Kasumi-1 (cell line): ENCODE data around the gene LTBP1.

ENCODE experiments used
- DNase-seq, 2 experiments: peaks; one replicate each; lab custom pipeline; 2025; lab: John Stamatoyannopoulos, UW

The LTBP1 gene

GRCh38 chr2:33312355-33312754 is 365.6 kb downstream of the LTBP1 start:
- no peak for DNase-seq

GRCh38 chr2:33313039-33313438 is 366.3 kb downstream of the LTBP1 start:
- DNase-seq, result no peak

- no peak for DNase-seq
Observed at GRCh38 chr2:33314541-33314940, 367.8 kb downstream of the LTBP1 start.

- no peak for DNase-seq
Observed at GRCh38 chr2:33316328-33316727, 369.6 kb downstream of the LTBP1 start.

GRCh38 chr2:33317369-33318007 is 370.7 kb downstream of the LTBP1 start:
- DNase-seq, result no peak

GRCh38 chr2:33318456-33318855 is 371.7 kb downstream of the LTBP1 start:
- DNase-seq, result no peak

GRCh38 chr2:33320573-33320972 is 373.8 kb downstream of the LTBP1 start:
- no peak for DNase-seq

GRCh38 chr2:33321236-33321771 is 374.6 kb downstream of the LTBP1 start:
- no peak for DNase-seq

- no peak for DNase-seq
Observed at GRCh38 chr2:33321876-33322483, 375.2 kb downstream of the LTBP1 start.

GRCh38 chr2:33322612-33323011 is 375.9 kb downstream of the LTBP1 start:
- no peak for DNase-seq

GRCh38 chr2:33323957-33324356 is 377.2 kb downstream of the LTBP1 start:
- DNase-seq, result no peak

GRCh38 chr2:33326100-33326499 is 379.3 kb downstream of the LTBP1 start:
- DNase-seq, result no peak

- no peak for DNase-seq
Observed at GRCh38 chr2:33333433-33333832, 386.7 kb downstream of the LTBP1 start.

- DNase-seq, result no peak
Observed at GRCh38 chr2:33334083-33334482, 387.3 kb downstream of the LTBP1 start.

- no peak for DNase-seq
Observed at GRCh38 chr2:33335516-33335915, 388.8 kb downstream of the LTBP1 start.

GRCh38 chr2:33336036-33336625 is 389.4 kb downstream of the LTBP1 start:
- peak; percentile 89 to 93 for DNase-seq

- no peak for DNase-seq
Observed at GRCh38 chr2:33337385-33337960, 390.7 kb downstream of the LTBP1 start.

- DNase-seq, result no peak
Observed at GRCh38 chr2:33337981-33338380, 391.2 kb downstream of the LTBP1 start.

- no peak for DNase-seq
Observed at GRCh38 chr2:33339269-33339668, 392.5 kb downstream of the LTBP1 start.

- DNase-seq, result no peak
Observed at GRCh38 chr2:33340280-33340679, 393.5 kb downstream of the LTBP1 start.

- DNase-seq, result no peak
Observed at GRCh38 chr2:33342171-33342570, 395.4 kb downstream of the LTBP1 start.

- DNase-seq, result no peak
Observed at GRCh38 chr2:33342705-33343104, 396.0 kb downstream of the LTBP1 start.

GRCh38 chr2:33343387-33343895 is 396.7 kb downstream of the LTBP1 start:
- DNase-seq, result peak; percentile 2 to 3
